Fibroblast of lung (primary cell): ENCODE measurements around the gene NEDD4L. TPM values are rescaled to one million over a fixed set of nuclear protein-coding genes. Genes with fewer than 3 reads are reported as not detected.

ENCODE experiments used
- DNase-seq, 2 donors: peaks; one replicate each; pipeline versions ENCODE4 v3.0.0 to v3.0.0-alpha.2; 2010; ENCODE audit warnings: low read depth in 2 of 2
- H2AFZ ChIP-seq: 2 replicates; pipeline ENCODE4 v1.5.1; 2012; ENCODE audit warnings: low read length, control low read depth, inconsistent platforms
- H3K27ac ChIP-seq: 2 replicates; pipeline ENCODE4 v1.5.1; 2011; ENCODE audit warnings: low read length, control low read depth; ENCODE audit not compliant: insufficient read depth
- H3K27me3 ChIP-seq: 2 replicates; pipeline ENCODE4 v1.5.1; 2011; ENCODE audit warnings: mild to moderate bottlenecking, low read length; ENCODE audit not compliant: control insufficient read depth, insufficient read depth
- H3K36me3 ChIP-seq: 2 replicates; pipeline ENCODE4 v1.5.1; 2011; ENCODE audit warnings: low read length; ENCODE audit not compliant: control insufficient read depth, insufficient read depth
- H3K4me1 ChIP-seq: 2 replicates; pipeline ENCODE4 v1.5.1; 2011; ENCODE audit warnings: low read length; ENCODE audit not compliant: control insufficient read depth, insufficient read depth; ENCODE audit errors: extremely low read depth
- H3K4me2 ChIP-seq: 2 replicates; pipeline ENCODE4 v1.5.1; 2011; ENCODE audit warnings: low read length, control low read depth; ENCODE audit not compliant: insufficient read depth; ENCODE audit errors: extremely low read depth
- H3K4me3 ChIP-seq, 4 experiments: fragments of 200-600 bp in 1 of 4; sonication (generic) in 1 of 4; replicated peaks in 1 of 4; 2 replicates each; pipeline ENCODE4 v1.5.1; 2011 to 2016; ENCODE audit warnings: low read length in 4 of 4, low read depth in 3 of 4, mild to moderate bottlenecking in 3 of 4, control low read depth in 2 of 4, inconsistent platforms in 1 of 4, mixed read lengths in 1 of 4; ENCODE audit not compliant: insufficient read depth in 1 of 4; ENCODE audit errors: control extremely low read depth in 1 of 4
- H3K79me2 ChIP-seq: 2 replicates; pipeline ENCODE4 v1.5.1; 2012; ENCODE audit warnings: mild to moderate bottlenecking, low read length, inconsistent platforms; ENCODE audit not compliant: control insufficient read depth, insufficient read depth
- H3K9ac ChIP-seq: 2 replicates; pipeline ENCODE4 v1.5.1; 2011; ENCODE audit warnings: mild to moderate bottlenecking, low read length, control low read depth; ENCODE audit not compliant: insufficient read depth
- H3K9me3 ChIP-seq: 2 replicates; pipeline ENCODE4 v1.5.1; 2012; ENCODE audit warnings: low read depth, low read length; ENCODE audit not compliant: control insufficient read depth, insufficient read depth
- H4K20me1 ChIP-seq: 2 replicates; pipeline ENCODE4 v1.5.1; 2011; ENCODE audit warnings: low read length; ENCODE audit not compliant: control insufficient read depth, insufficient read depth; ENCODE audit errors: extremely low read depth
- CTCF ChIP-seq, 2 donors: IDR thresholded peaks in 1 of 2; conservative IDR thresholded peaks in 1 of 2; 1 replicate in 1 of 2; 2 replicates in 1 of 2; pipeline ENCODE4 v1.5.1; 2011 to 2012; ENCODE audit warnings: low read length in 2 of 2, control low read depth in 1 of 2, inconsistent platforms in 1 of 2, low read depth in 1 of 2, mild to moderate bottlenecking in 1 of 2
- EZH2 ChIP-seq: IDR thresholded peaks from 2 replicates; pipeline ENCODE4 v1.5.1; 2012; ENCODE audit warnings: low read length, control low read depth, mild to moderate bottlenecking; ENCODE audit errors: missing control alignments
- polyA plus RNA-seq, 2 donors: library from polyadenylated mRNA; depleted of rRNA in 1 of 2; stranded (reverse) in 1 of 2; unstranded in 1 of 2; fragments of >200 nt; gene quantifications; 2 replicates each; pipeline ENCODE4 v1.2.1, GENCODE V29; 2011 to 2012; ENCODE audit warnings: missing spikeins in 1 of 2
- total RNA-seq: library from RNA; depleted of rRNA; stranded (reverse); fragments of >200 nt; gene quantifications from 2 replicates; pipeline ENCODE4 v1.2.1, GENCODE V29; 2014

Gene NEDD4L
- total and polyA plus RNA-seq, 2 donors (not counting 1 experiment from before 2014, with no cell fraction given) = 5.5 to 18.7 TPM

GRCh38 chr18:58322464-58322863, 278.4 kb downstream of the NEDD4L start:
- H3K27me3 ChIP-seq = no peaks in the 10 kb centered on the region
- no peaks in the 10 kb centered on the region for H3K36me3 ChIP-seq
- H2AFZ ChIP-seq = no peak overlapping the region
- H3K9ac ChIP-seq = no peak overlapping the region
- H3K79me2 ChIP-seq = no peaks in the 10 kb centered on the region
- H3K4me3 ChIP-seq = no peak overlapping the region
- no peak overlapping the region for H3K4me2 ChIP-seq
- H4K20me1 ChIP-seq = no peaks in the 10 kb centered on the region
- peaks cover 5% of the 10 kb centered on the region for H3K4me1 ChIP-seq
- TF ChIP-seq EZH2 = no peak
- TF ChIP-seq CTCF (conservative IDR thresholded peaks at IDR 0.05 in 1 of 2, IDR thresholded peaks at IDR 0.05 in 1 of 2; ENCODE audit: low read depth in 1 of 2, low read length in 2 of 2) = no peak
- no peak overlapping the region for H3K27ac ChIP-seq
- no peak for DNase-seq
- no peaks in the 10 kb centered on the region for H3K9me3 ChIP-seq

- no peaks in the 10 kb centered on the region for H3K79me2 ChIP-seq
- no peaks in the 10 kb centered on the region for H3K9me3 ChIP-seq
- no peaks in the 10 kb centered on the region for H3K36me3 ChIP-seq
- H3K4me2 ChIP-seq = no peak overlapping the region
- no peaks in the 10 kb centered on the region for H3K27me3 ChIP-seq
- no peak overlapping the region for H3K9ac ChIP-seq
- peaks cover 5% of the 10 kb centered on the region for H3K4me1 ChIP-seq
- no peak overlapping the region for H3K27ac ChIP-seq
- TF ChIP-seq CTCF (conservative IDR thresholded peaks at IDR 0.05 in 1 of 2, IDR thresholded peaks at IDR 0.05 in 1 of 2; ENCODE audit: low read depth in 1 of 2, low read length in 2 of 2) (no peak), EZH2 (no peak)
- no peak overlapping the region for H2AFZ ChIP-seq
- H4K20me1 ChIP-seq = no peaks in the 10 kb centered on the region
- no peak overlapping the region for H3K4me3 ChIP-seq
- DNase-seq = peak in 1 of 2 donors; percentile 30
Observed at GRCh38 chr18:58323866-58324762, 280.1 kb downstream of the NEDD4L start.

GRCh38 chr18:58324824-58325480, 280.9 kb downstream of the NEDD4L start:
- H4K20me1 ChIP-seq = no peaks in the 10 kb centered on the region
- no peaks in the 10 kb centered on the region for H3K9me3 ChIP-seq
- H3K4me1 ChIP-seq = peaks cover 5% of the 10 kb centered on the region
- no peaks in the 10 kb centered on the region for H3K27me3 ChIP-seq
- H3K79me2 ChIP-seq = no peaks in the 10 kb centered on the region
- no peak overlapping the region for H2AFZ ChIP-seq
- TF ChIP-seq CTCF (conservative IDR thresholded peaks at IDR 0.05 in 1 of 2, IDR thresholded peaks at IDR 0.05 in 1 of 2; ENCODE audit: low read depth in 1 of 2, low read length in 2 of 2) (no peak), EZH2 (no peak)
- no peaks in the 10 kb centered on the region for H3K36me3 ChIP-seq
- H3K4me3 ChIP-seq = no peak overlapping the region
- DNase-seq = peak in 1 of 2 donors; percentile 23
- no peak overlapping the region for H3K27ac ChIP-seq
- no peak overlapping the region for H3K9ac ChIP-seq
- no peak overlapping the region for H3K4me2 ChIP-seq
